Epidermal melanocyte (primary cell): ENCODE measurements around the gene RNASE1.

ENCODE experiments used
- DNase-seq: peaks from one replicate; pipeline ENCODE4 v3.0.0; 2011; ENCODE audit warnings: low spot score; ENCODE audit not compliant: insufficient read length

The RNASE1 gene

DNA sequence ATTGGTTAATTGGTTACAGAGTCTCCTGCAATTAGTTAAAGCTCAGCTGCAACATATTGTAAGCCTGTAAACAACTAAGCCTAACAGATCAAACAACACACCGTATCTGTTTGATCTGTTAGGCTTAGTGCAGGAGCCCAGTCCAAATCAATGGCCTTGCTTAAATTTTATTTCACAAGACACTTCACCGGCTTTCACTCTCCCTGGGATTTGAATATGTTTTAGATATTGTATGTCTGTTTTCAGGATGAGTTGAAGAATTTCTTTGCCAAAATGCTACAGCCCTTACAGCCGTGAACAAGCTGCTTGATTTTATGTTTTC lies 5.5 kb upstream of the RNASE1 start:
- DNase-seq, result no peak

DNA sequence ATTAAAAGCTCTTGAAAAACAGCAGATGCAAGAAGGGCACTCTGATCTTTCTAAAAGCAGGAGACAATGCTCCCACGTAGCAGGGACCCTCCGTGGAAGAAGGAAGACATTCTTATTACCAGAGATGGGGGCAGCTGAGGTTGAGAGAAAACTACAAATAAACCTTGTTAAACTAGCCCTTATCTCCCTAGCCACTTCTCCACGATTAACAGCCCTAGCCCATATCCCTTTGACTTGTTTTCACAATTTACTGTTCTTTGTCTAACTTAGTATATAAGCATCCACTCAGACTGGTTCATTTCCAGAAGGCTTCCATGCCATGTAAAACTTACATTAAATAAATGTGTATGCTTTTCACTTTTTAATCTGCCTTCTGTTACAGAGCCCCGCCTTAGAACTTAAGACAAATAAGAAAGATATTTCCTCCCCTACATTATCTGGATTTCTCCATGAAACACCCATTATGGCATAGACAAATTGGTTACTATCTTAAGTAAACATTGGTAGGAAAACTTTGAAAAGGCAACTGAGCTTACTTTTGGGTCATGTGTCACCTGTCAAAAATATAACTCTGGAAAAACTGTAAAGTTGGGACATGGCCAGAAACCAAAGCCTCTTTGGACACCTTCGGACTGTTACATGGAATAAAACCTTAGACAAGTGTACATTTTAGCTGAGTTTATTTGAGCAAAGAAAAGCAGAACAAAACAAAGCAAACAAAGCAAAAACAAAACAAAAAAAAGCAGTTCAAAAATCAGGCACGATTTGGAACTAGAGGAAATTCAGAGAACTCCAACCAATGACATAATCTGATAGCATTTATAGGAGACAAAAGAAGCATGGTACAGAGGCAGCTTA lies 4.9 kb upstream of the RNASE1 start:
- DNase-seq, result no peak

DNA sequence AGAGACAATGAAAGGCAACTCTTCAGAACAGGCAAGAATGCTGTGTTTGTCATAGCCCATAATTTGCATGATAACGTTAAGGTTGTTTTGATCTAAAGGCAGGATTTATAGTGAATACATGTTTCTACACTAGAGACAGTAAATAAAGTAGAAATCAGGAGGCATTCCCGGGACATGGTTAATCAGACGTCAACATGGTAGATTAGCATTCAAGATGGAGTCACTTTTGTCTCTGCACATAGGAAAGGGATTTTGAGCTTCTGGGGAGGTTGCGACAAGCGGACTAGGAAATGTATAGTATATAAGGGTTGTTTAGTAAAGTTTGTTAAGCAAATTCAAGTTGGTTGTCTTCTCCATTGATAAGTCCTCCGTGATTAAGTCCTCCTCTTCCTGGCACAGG lies 2.8 kb upstream of the RNASE1 start:
- no peak for DNase-seq

DNA sequence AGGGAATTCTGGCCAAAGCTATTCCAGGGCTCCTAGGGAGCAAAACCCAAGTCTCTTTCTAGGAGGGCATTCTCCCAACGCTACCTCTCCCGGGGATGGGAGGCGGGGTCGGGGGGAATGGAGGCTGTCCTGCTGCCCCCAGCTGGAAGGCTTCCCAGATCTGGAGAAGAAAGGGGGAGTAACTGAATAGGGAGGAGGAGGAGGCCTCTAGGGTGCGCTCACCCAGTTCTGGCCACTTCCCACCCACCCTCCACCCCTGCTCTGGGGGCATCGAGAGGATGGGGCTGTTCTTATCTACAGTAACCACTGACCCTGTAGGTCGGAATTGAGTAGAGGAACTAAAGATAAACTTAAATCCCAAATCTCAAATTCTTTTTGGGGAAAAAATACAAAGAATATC lies 579 bp upstream of the RNASE1 start:
- no peak for DNase-seq

DNA sequence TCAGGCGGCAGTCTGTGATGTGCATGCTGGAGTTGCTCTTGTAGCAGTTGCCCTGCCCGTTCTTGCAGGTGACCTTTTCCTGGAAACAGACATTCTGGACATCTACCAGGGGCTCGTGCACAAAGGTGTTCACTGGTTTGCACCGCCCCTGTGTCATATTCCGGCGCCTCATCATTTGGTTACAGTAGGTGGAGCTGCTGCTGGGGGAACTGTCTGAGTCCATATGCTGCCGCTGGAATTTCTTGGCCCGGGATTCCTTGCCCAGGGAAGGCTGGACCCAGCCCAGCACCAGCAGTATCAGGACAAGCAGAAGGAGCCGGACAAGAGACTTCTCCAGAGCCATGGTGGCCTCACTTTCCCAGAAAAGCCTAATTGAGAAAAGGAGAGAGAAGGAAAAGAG lies 918 bp downstream of the RNASE1 start:
- DNase-seq, result no peak

DNA sequence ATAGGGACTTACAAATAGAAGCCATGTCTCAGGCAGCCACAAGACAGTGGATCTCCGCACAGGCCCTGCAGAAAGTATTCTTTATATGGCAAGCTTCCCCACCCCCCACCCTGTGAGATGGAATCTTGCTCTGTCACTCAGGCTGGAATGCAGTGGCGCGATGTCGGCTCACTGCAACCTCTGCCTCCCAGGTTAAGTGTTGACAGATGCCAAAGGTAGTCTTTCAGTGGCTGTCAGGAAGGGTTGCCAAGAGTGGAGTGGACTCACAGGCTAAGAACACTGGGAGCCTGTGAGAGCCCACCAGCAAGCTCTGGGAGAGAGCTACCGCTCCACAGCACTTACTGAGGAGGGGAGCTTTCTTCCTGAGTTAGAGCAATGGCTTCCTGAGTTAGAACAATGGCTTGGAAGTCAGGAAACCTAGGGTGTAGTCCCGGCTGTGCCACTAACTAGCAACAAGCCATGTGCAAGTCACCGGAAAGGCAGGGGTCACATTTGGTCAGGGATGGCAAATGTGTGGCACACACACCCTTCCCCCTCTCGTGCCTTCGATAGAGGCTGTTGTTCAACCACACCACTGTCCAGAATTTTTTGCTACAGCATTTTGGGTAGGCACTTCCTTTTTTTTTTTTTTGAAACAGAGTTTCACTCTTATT lies 2.6 kb downstream of the RNASE1 start:
- no peak for DNase-seq

DNA sequence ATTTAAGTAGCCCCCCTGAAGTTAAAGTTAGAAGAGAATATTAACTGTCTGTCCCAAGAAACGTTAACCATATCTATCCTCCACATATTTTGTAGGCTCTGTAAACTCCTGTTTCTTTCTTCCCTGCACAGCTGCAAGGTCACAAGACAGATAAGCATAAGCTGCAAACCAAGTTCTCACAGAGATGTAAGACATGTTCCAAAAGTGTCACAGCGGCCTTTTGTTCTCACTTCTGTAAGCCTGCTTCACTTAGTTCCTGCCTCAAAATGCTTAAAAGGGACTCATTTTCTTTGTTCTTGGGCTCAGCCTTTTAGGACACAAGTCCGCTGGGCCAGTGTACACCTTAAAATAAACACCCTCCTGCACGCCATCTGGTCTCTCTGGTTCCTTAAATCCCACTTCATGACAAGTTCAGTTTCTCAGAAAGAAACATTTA lies 3.2 kb downstream of the RNASE1 start:
- DNase-seq, result no peak

DNA sequence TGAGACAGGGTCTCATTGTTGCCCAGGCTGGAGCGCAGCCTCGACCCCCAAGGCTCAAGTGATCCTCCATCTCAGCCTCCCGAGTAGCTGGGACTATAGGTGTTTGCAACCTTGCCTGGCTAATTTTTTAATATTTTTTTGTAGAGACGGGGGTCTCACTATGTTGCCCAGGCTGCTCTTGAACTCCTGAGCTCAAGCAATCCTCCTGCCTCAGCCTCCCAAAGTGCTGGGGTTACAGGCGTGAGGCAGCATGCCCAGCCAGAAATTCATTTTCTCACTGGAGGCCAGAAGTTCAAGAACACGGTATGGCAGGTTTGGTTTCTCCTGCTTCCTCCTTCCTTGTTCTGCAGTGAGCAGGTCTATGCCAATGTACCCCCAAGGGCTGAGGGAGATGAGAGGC lies 3.7 kb downstream of the RNASE1 start:
- no peak for DNase-seq

DNA sequence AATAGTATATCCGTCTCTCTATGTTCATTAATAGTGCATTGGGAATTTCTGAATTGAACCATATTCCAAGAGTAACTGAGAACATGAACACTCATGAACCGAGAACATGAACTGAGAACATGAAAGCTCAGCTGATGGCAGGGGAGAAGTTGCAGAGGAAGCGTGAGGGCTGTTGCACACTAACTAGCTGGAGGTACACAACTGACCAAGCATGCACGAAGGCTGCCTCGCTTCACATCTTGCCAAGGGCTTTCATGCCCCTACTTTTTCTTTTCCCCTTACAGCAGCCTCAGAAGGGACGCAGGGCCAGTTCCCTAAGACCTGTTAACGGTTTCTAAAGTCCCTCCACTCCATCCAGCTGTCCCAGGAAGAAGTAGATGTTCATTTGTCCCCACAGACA lies 4.3 kb downstream of the RNASE1 start:
- DNase-seq, result no peak

DNA sequence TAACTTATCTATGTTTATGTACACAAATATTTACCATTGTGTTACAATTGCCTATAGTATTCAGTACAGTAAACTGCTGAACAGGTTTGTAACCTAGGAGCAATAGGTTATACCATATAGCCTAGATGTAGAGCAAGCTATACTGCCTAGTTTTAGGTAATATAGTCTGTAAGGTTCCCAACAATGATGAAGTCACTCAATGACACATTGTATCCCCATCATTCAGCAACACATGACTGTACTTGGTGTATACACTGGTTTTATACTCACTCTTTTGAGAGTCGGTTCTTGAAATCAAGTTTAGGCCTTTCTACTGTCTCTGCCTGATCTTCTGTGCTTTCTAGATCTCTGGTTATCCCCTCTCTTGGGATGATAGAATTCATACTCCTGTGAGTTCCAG lies 5.5 kb downstream of the RNASE1 start:
- no peak for DNase-seq

DNA sequence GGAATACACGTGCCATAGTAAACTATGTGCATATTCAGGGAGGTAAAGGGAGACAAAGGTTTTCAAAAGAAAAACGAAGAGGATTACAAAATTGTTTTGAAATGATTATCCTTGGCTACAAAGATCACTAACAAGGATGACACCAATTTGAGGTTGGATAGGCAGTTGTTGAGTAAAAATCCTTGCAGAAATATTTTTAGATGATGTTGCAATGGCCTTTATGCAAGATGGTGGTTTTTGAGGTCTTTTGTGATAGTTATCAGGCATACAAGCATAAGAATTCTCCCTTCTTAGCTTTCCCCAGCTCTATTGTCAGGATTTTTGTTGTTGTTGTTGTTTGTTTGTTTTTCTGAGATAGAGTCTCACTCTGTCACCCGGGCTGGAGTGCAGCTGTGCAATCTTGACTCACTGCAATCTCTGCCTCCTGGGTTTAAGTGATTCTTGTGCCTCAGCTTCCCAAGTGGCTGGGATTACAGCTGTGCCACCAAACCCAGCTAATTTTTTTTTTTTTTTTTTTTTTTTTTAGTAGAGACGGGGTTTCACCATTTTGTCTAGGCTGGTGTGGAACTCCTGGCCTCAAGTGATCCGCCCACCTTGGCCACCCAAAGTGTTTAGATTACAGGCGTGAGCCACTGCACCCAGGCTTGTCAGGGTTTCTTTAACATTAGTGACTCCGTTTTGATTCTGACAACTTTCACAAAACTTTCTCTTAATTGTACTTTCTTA lies 7.8 kb downstream of the RNASE1 start:
- no peak for DNase-seq

DNA sequence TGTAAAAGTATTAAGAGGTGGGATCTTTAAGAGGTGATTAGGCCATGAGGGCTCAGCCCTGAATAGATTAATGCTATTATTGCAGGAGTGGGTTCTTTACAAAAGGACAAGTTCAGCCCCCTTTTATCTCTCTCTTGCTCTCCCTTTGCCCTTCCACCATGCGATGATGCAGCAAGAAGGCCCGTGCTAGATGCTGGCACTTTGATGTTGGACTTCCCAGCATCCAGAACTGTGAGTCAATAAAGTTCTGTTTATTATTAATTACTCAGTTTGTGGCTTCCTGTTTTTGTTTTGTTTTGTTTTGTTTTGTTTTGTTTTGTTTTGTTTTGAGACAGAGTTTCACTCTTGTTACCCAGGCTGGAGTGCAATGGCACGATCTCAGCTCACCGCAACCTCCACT lies 10.1 kb downstream of the RNASE1 start:
- DNase-seq, result no peak

DNA sequence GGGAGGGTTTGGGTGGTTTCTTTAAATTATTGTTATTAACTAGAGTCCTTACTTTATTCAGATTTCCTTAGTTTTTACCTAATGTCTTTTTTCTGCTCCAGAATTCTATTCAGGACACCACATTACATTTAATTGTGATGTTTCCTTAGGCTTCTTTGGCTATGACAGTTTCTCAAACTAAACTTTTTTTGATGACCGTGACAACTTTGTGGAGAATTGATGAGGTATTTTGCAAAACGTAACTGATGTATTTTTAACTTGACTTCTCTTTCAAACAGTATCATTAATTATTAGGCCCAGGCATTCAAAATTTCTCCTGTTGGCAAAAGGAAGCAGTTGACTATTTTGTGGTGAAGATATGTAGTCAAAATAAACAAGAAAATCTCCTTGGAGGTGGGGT lies 11.0 kb downstream of the RNASE1 start:
- no peak for DNase-seq

DNA sequence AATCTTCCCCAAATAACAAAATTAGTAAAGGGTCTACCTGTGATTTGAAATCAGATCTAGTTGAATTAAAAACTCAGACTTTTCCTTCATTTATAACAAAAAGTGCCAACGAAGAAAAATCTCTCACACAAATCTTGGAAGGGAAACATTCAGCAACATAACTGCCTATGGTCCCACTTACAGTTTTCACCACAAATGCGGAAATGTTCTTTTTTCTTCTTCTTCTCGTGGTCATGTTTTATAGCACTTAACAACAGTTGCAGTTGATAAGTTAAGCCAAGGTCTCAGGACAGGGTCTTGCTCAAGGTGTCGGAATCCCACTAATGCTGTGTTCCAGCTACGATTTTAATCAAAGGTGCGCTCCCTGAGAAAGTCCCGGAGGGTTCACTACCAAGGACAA lies 11.5 kb downstream of the RNASE1 start:
- no peak for DNase-seq

DNA sequence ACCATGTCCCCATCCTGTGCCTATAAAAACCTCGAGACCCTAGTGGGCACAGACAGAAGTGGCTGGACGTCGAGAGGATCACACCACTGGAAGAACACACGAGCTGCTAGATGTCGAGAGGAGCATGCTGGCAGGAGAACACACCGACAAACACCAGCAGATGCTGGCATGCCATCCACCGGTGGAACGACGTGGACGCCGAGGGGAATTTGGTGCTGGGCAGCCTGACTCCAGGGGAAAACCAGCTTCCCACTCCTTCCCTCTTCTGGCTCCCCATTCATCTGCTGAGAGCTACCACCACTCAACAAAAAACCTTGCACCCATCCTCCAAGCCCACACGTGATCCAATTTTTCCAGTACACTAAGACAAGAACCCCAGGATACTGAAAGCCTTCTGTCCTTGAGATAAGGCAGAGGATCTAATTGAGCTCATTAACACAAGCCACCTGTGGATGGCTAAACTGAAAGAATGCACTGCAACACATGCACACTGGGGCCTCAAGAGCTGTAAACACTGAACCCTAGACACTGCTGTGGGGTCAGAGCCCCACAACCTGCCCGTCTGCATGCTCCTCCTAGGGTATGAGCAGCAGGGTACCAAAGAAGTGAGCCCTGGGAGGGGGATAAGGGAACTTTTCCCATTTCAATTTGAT lies 12.1 kb downstream of the RNASE1 start:
- DNase-seq, result no peak

DNA sequence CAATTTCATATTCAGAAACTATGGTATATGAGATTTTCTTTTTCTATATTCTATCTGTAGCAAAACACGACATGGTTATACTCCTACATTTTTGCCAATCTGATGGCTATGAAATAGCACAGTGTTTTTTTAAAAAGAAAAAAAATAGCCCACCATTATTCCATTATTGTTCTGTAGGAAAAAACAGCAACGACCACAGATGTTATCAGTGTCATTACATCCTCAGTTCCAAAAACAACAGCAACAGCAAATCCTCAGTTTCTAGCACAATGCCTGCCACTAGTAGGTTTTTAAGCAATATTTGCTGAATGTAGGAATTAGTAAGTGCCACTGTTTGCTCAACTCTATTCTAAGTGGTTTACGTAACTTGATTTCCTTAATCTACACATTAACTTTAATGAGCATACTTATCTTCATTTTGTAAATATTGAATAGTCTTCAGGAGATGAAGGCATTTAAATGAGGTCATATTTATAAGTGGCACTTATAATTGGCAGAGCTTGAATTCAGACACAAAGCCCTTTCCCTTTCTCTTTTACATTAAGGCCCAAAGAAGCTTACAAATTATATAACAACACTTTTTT lies 13.3 kb downstream of the RNASE1 start:
- DNase-seq, result no peak

DNA sequence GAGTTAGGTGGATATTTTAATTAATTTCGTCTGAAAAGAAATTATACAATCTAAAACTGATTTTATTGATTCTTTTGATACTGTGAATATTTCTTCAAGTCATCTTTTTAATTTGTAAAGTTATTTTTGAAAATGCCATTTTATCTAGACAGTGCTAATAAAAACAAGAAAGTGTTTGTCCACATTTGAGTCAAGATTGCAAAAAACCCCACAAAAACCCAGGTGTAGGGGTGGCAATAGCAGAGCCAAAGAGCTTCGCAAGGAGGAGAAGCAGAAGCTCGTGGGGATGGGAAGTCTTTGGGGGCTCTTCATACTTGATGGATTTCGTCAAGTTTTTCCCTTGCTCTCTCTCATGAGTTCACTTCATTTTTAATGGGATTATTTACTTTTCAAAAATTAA lies 15.6 kb downstream of the RNASE1 start:
- DNase-seq, result no peak

DNA sequence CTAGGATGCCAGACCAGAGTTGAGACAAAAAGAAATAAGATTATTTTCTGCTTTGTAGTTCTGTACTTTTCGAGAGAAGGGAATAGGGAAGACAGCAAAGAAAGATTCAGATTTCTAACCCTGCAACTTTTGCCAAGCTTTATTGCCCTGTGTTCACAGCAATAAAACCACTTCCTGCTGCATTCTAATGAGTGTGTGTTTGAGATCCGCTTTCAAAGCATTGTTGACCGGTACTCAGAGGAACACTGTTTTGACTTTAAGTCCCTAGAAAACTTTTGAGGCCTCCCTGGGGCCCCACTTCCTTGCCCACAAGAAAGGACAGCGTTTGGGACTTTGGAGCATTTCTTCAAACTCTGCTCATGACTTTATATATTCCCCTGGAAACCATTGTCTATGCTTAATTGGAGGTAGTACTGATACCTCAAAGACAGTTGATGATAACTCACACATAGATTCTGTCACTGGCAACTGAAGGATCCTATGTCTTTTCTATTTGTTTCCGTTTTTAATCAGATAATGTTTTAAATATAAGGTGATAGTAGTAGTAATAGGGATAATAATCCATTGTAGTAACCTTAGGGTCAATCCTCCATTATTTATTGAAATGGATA lies 20.3 kb downstream of the RNASE1 start:
- no peak for DNase-seq

DNA sequence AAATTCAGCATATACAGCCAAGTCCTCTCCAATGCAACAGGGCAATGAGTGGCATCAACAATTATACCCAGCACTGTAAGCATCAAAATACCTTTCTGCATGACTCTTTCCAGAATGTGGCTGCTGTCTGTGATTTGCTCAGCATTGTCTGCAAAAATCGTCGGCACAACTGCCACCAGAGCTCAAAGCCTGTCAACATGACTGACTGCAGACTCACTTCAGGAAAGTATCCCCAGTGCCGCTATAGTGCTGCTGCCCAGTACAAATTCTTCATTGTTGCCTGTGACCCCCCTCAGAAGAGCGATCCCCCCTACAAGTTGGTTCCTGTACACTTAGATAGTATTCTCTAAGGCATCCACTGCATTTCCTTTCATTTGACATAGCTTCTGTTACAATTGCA lies 20.8 kb downstream of the RNASE1 start:
- DNase-seq, result no peak

DNA sequence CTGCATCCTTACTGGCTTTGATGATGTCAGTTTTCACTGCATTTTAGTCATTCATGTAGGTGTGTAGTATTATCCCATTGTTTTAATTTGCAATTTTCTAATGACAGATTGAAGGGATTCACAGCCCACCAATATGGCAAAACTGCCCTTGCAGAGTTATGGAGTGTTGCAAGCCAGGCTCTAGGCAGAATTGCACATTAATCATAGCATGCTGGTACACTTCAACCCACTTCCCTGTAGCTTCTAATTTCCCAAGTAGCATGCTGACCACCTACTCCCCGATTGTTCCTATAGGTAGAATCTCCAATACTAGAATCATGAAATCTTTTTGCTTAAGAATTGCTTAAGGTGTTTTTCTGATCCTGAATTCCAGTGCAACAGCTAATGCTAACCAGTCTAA lies 26.7 kb downstream of the RNASE1 start:
- DNase-seq, result no peak

DNA sequence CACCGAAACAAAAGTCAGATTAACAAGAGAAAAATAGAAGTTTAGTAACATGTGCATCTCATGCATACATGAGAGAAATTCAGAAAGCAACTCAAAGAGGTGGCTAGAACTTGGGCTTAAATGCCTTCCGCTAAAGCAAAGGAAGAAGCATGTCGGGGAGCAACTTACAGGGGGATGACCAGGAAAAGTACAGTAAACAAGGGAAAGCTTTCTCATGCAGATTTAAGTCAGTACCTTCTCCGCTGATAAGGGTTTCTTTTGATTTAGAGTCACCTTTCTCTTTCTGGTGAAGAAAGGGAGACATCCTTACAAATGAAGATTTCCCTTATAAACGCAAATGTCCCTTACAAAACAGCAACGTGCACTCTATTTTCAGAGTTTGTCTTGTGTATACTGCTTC lies 27.6 kb downstream of the RNASE1 start:
- DNase-seq, result no peak
